K562 (cell line): ENCODE measurements around the gene METAP1. TPM values are rescaled to one million over a fixed set of nuclear protein-coding genes. Genes with fewer than 3 reads are reported as not detected.
A peak's percentile ranks its signal among the peaks of the same experiment; 100 is the strongest.

Experiments
- ATAC-seq: fragments of 200-7000 bp; cut with Tn5 transposase; 3 replicates; pipeline ENCODE4 v1.9.1; 2020; ENCODE audit warnings: moderate library complexity
- BruUV-seq: library from RNA; stranded (reverse); fragments of 400-500 nt; replicated peaks from 2 replicates; lab custom pipeline; 2021; lab: Mats Ljungman, UMichigan
- CTCF ChIA-PET: fragments of 300-600 bp; formaldehyde crosslinking; extraction: SDS; loops from one replicate; lab custom pipeline; 2021; ENCODE audit warnings: low intra/inter-chr PET ratio; lab: Yijun Ruan, JAX
- POLR2A ChIA-PET: fragments of 300-600, 350-650 bp; sonication (Branson Sonifier 250); formaldehyde crosslinking; extraction: SDS; loops from one replicate; lab custom pipeline; 2021; ENCODE audit warnings: antibody characterized with exemption, inconsistent platforms; lab: Yijun Ruan, JAX
- DNase-seq, 4 experiments: peaks; one replicate each; pipeline versions ENCODE4 v3.0.0 to v3.0.0-alpha.2; 2011 to 2018; ENCODE audit warnings: low spot score in 3 of 4, mixed read lengths in 3 of 4; ENCODE audit errors: extremely low read depth in 1 of 4
- FAIRE-seq: peaks from 2 replicates; lab custom pipeline; 2011; peaks lifted over from hg19 to GRCh38; lab: Jason Lieb, UNC
- H2AFZ ChIP-seq: 2 replicates; pipeline ENCODE4 v1.6.0; 2011; ENCODE audit warnings: low read depth, low read length, control low read depth, inconsistent platforms
- H3K27ac ChIP-seq: fragments of 200-600 bp; 3 replicates; pipeline ENCODE4 v1.8.0; 2011; ENCODE audit warnings: low read depth, mild to moderate bottlenecking, control low read depth, inconsistent platforms, low read length, moderate library complexity, mixed read lengths; ENCODE audit errors: extremely low read depth
- H3K27me3 ChIP-seq, 2 experiments: fragments of 300-600 bp in 1 of 2; 2 replicates in 1 of 2; 3 replicates in 1 of 2; pipeline versions ENCODE4 v1.6.0 to v1.8.0; 2011; ENCODE audit warnings: inconsistent platforms in 2 of 2, low read length in 2 of 2, mild to moderate bottlenecking in 1 of 2, mixed read lengths in 1 of 2, moderate library complexity in 1 of 2; ENCODE audit not compliant: control insufficient read depth in 2 of 2, insufficient read depth in 2 of 2
- H3K36me3 ChIP-seq: fragments of 300-600 bp; 3 replicates; pipeline ENCODE4 v1.8.0; 2011; ENCODE audit warnings: mild to moderate bottlenecking, low read length, inconsistent platforms; ENCODE audit not compliant: control insufficient read depth, insufficient read depth
- H3K4me1 ChIP-seq, 2 experiments: fragments of 200-600 bp in 1 of 2; replicated peaks in 1 of 2; 2 replicates in 1 of 2; 3 replicates in 1 of 2; pipeline versions ENCODE4 v1.5.1 to v1.8.0; 2011; ENCODE audit warnings: inconsistent platforms in 2 of 2, low read length in 2 of 2, mild to moderate bottlenecking in 1 of 2, mixed read lengths in 1 of 2, moderate library complexity in 1 of 2; ENCODE audit not compliant: control insufficient read depth in 2 of 2, insufficient read depth in 2 of 2
- H3K4me2 ChIP-seq: 2 replicates; pipeline ENCODE4 v1.6.1; 2011; ENCODE audit warnings: low read length, control low read depth, inconsistent platforms, mixed read lengths; ENCODE audit not compliant: insufficient read depth
- H3K4me3 ChIP-seq: fragments of 200-600 bp; sonication (generic), shearing (Covaris generic); 2 replicates; pipeline ENCODE4 v1.5.1; 2016; ENCODE audit warnings: control low read depth, inconsistent platforms
- H3K79me2 ChIP-seq: fragments of 200-600 bp; 3 replicates; pipeline ENCODE4 v1.8.0; 2011; ENCODE audit warnings: low read length, inconsistent platforms; ENCODE audit not compliant: control insufficient read depth, insufficient read depth
- H3K9ac ChIP-seq, 2 experiments: 2 replicates each; pipeline versions ENCODE4 v1.6.0 to v1.6.1; 2011; ENCODE audit warnings: low read depth in 2 of 2, low read length in 2 of 2, control low read depth in 1 of 2, inconsistent platforms in 1 of 2, mild to moderate bottlenecking in 1 of 2, mixed read lengths in 1 of 2; ENCODE audit not compliant: insufficient read depth in 1 of 2
- H3K9me1 ChIP-seq: one replicate; pipeline ENCODE4 v1.6.0; 2011; ENCODE audit warnings: inconsistent platforms, mild to moderate bottlenecking, low read length, moderate library complexity; ENCODE audit not compliant: control insufficient read depth, insufficient read depth
- H3K9me3 ChIP-seq: replicated peaks from 2 replicates; pipeline ENCODE4 v1.5.1; 2011; ENCODE audit warnings: low read depth, low read length, inconsistent platforms; ENCODE audit not compliant: control insufficient read depth, insufficient read depth
- H4K20me1 ChIP-seq: replicated peaks from 2 replicates; pipeline ENCODE4 v1.6.1; 2011; ENCODE audit warnings: low read length, inconsistent platforms, mixed read lengths; ENCODE audit not compliant: control insufficient read depth, insufficient read depth
- ATF3 ChIP-seq, 2 experiments: fragments of 450-650 bp in 1 of 2; sonication (generic) in 1 of 2; formaldehyde crosslinking in 1 of 2; IDR thresholded peaks in 1 of 2; conservative IDR thresholded peaks in 1 of 2; 2 replicates each; pipeline versions ENCODE4 v1.6.1 to v1.8.1; 2016 to 2023; ENCODE audit warnings: mild to moderate bottlenecking in 2 of 2, moderate library complexity in 2 of 2, inconsistent platforms in 1 of 2, missing genetic modification reagents in 1 of 2
- CEBPG ChIP-seq, 3 experiments: fragments of 200-800 bp in 1 of 3; sonication (Bioruptor generic) in 1 of 3; sonication (generic) in 1 of 3; formaldehyde crosslinking in 1 of 3; IDR thresholded peaks in 2 of 3; conservative IDR thresholded peaks in 1 of 3; 2 replicates each; pipeline versions ENCODE4 v1.6.1 to v1.8.0; 2016 to 2022; ENCODE audit warnings: missing compliant biosample characterization in 2 of 3, missing genetic modification characterization in 2 of 3, mild to moderate bottlenecking in 1 of 3, missing genetic modification reagents in 1 of 3
- GATAD2A ChIP-seq: fragments of 450-650 bp; IDR thresholded peaks from 2 replicates; pipeline ENCODE4 v1.6.1; 2017
- GTF2E2 ChIP-seq: fragments of 200-800 bp; sonication (Bioruptor generic); IDR thresholded peaks from 2 replicates; pipeline ENCODE4 v1.6.1; 2016; ENCODE audit warnings: missing genetic modification characterization, missing compliant biosample characterization
- NRF1 ChIP-seq, 2 experiments: fragments of 450-650 bp; IDR thresholded peaks in 1 of 2; conservative IDR thresholded peaks in 1 of 2; 2 replicates each; pipeline ENCODE4 v1.6.1; 2014; ENCODE audit warnings: mild to moderate bottlenecking in 2 of 2
- SIN3B ChIP-seq: fragments of 450-650 bp; IDR thresholded peaks from 2 replicates; pipeline ENCODE4 v1.6.1; 2017; ENCODE audit warnings: low read depth, mild to moderate bottlenecking, moderate library complexity
- STAG1 ChIP-seq: sonication (generic); formaldehyde crosslinking; IDR thresholded peaks from 2 replicates; pipeline ENCODE4 v1.5.0; 2020; ENCODE audit warnings: missing genetic modification reagents, borderline replicate concordance
- THRAP3 ChIP-seq: fragments of 450-650 bp; IDR thresholded peaks from 2 replicates; pipeline ENCODE4 v1.6.1; 2016; ENCODE audit warnings: mild to moderate bottlenecking, inconsistent platforms, borderline replicate concordance
- TRIM24 ChIP-seq, 2 experiments: fragments of 450-650 bp; IDR thresholded peaks; 2 replicates each; pipeline ENCODE4 v1.6.1; 2016
- ZKSCAN1 ChIP-seq: fragments of 150-350 bp; IDR thresholded peaks from 2 replicates; pipeline ENCODE4 v1.6.1; 2016; ENCODE audit warnings: low read depth, low read length
- ZNF24 ChIP-seq: fragments of 450-650 bp; IDR thresholded peaks from 2 replicates; pipeline ENCODE4 v1.6.1; 2016
- ZNF77 ChIP-seq: fragments of 250-450 bp; sonication (Bioruptor Pico); IDR thresholded peaks from 2 replicates; pipeline ENCODE4 v1.5.0; 2020
- ZSCAN32 ChIP-seq: fragments of 450-650 bp; formaldehyde crosslinking; IDR thresholded peaks from 2 replicates; pipeline ENCODE4 v1.4.0; 2020; ENCODE audit warnings: mild to moderate bottlenecking, moderate library complexity
- WGBS: fragments of 100-300 bp; shearing (Covaris generic); methylation state at CpG from one replicate; pipeline ENCODE4 v1.1.6; 2016; ENCODE audit warnings: low coverage, mixed read lengths; ENCODE audit not compliant: insufficient coverage; ENCODE audit errors: missing lambda C conversion rate; 5-methylcytosine and 5-hydroxymethylcytosine counted together
- in situ Hi-C: fragments of 300-500 bp; cut with MboI; formaldehyde crosslinking; loops from 4 replicates; pipeline ENCODE4 v1.15.0; 2018; ENCODE audit warnings: inconsistent platforms, mixed read lengths
- intact Hi-C: fragments of 100-400 bp; cut with micrococcal nuclease; formaldehyde crosslinking; loops from 2 replicates; pipeline ENCODE4 v1.14.2; 2022
- polyA plus RNA-seq, 8 experiments: library from polyadenylated mRNA; depleted of rRNA in 4 of 8; stranded (reverse) in 5 of 8; unstranded in 3 of 8; fragments of >200 nt; fragmentation: Nextera tagmentation in 2 of 8; fragmentation: Illumina TruSeq in 1 of 8; extraction: Ambion mirVana in 2 of 8; extraction: Trizol in 1 of 8; gene quantifications; 2 replicates each; pipeline versions ENCODE4 v1.2.1 to v1.2.3, GENCODE V29; 2011 to 2014; ENCODE audit warnings: inconsistent platforms in 1 of 8, missing spikeins in 1 of 8
- total RNA-seq, 7 experiments: library from RNA; depleted of rRNA in 6 of 7; stranded (reverse); fragments of >200 nt in 6 of 7; fragmentation: Illumina TruSeq in 2 of 7; extraction: Trizol in 2 of 7; gene quantifications; 2 replicates each; pipeline versions ENCODE4 v1.2.1 to v1.2.3, GENCODE V29; 2011 to 2021; ENCODE audit warnings: low replicate concordance in 1 of 7

METAP1 gene
- total and polyA plus RNA-seq, 9 of the 15 experiments (the other 6 are each of a cell fraction or from before 2014, with no cell fraction given), result 31.4 to 77.6 (median 59.5) TPM

- no peak for TF ChIP-seq SIN3B
- no peak for TF ChIP-seq ZSCAN32 (CRISPR knock-in tag)
- no peak for TF ChIP-seq STAG1 (CRISPR knock-in tag)
- TF ChIP-seq GATAD2A, result no peak
- TF ChIP-seq NRF1 (conservative IDR thresholded peaks at IDR 0.05 in 1 of 2, IDR thresholded peaks at IDR 0.05 in 1 of 2), result no peak
- TF ChIP-seq ZNF77 (CRISPR knock-in tag), result no peak
Measured at GRCh38 chr4:98967786-98968329, 27.7 kb upstream of the METAP1 start (continued).

GRCh38 chr4:98969878-98970785, 25.4 kb upstream of the METAP1 start:
- H3K4me2 ChIP-seq, result no peak overlapping the region; the same call in 1 of the 2 replicates
- H3K4me1 ChIP-seq, result peaks cover 0 to 12% of the 10 kb centered on the region in 2 experiments; a peak in 4 of 5 replicates
- peak overlapping the region in 1 of 2 experiments; percentile 5; a peak in 1 of 4 replicates for H3K9ac ChIP-seq
- ATAC-seq (peak; percentile 65), DNase-seq (no peak), FAIRE-seq (peak; percentile 51)
- H3K79me2 ChIP-seq, result no peaks in the 10 kb centered on the region
- WGBS, result 0% methylated on average over 1 of the region's 1 CpG
- no TSS peak for BruUV-seq
- H4K20me1 ChIP-seq, result no peaks in the 10 kb centered on the region
- intact Hi-C loops, result no loop called here
- H3K9me1 ChIP-seq, result no peaks in the 10 kb centered on the region
- no peaks in the 10 kb centered on the region for H3K36me3 ChIP-seq
- H3K4me3 ChIP-seq, result no peak overlapping the region
- ChIA-PET CTCF (no interaction called here), POLR2A (no interaction called here)
- TF ChIP-seq TRIM24 (IDR thresholded peaks at IDR 0.05), result peak in 1 of 2 experiments; percentile 38; a peak in 1 of 4 replicates
- peak; percentile 23; the same call in 1 of the 2 replicates for TF ChIP-seq ZNF24
- no peak for TF ChIP-seq ZKSCAN1
- TF ChIP-seq CEBPG (CRISPR knock-in tag; IDR thresholded peaks at IDR 0.05), result peak; percentile 81
- TF ChIP-seq CEBPG (tag; conservative IDR thresholded peaks at IDR 0.05 in 1 of 2, IDR thresholded peaks at IDR 0.05 in 1 of 2), result peak; percentile 49 to 63
- TF ChIP-seq ATF3 (IDR thresholded peaks at IDR 0.05), result peak; percentile 58; the same call in 1 of the 2 replicates
- TF ChIP-seq ATF3 (CRISPR knock-in tag; conservative IDR thresholded peaks at IDR 0.05), result no peak
- TF ChIP-seq GTF2E2 (tag), result no peak
- TF ChIP-seq THRAP3, result no peak
- no peak overlapping the region for H3K27ac ChIP-seq
- H2AFZ ChIP-seq, result peak overlapping the region; percentile 58
- no peaks in the 10 kb centered on the region for H3K9me3 ChIP-seq
- in situ Hi-C loops, result no loop called here
- no peaks in the 10 kb centered on the region for H3K27me3 ChIP-seq
